GM12878 (cell line): ENCODE results near the gene OGDHL.

ENCODE experiments used
- EP300 ChIP-seq, 2 experiments: fragments of 150-350 bp in 1 of 2; IDR thresholded peaks; 2 replicates each; pipeline ENCODE4 v1.6.1; 2011 to 2012; ENCODE audit warnings: low read depth in 2 of 2, low read length in 2 of 2, borderline replicate concordance in 1 of 2, improper control_type of control experiment in 1 of 2, inconsistent platforms in 1 of 2; ENCODE audit not compliant: control insufficient read depth in 1 of 2
- RELA ChIP-seq: fragments of 450-650 bp; IDR thresholded peaks from 2 replicates; pipeline ENCODE4 v1.8.0; 2014; ENCODE audit warnings: borderline replicate concordance; ENCODE audit not compliant: partially characterized antibody
- ZNF274 ChIP-seq: IDR thresholded peaks from one replicate; pipeline ENCODE4 v1.8.0; 2011; ENCODE audit not compliant: insufficient read length, insufficient read depth
- TF ChIP-seq, protein P1 (sequence below), 3 experiments: IDR thresholded peaks in 2 of 3; conservative IDR thresholded peaks in 1 of 3; 2 replicates each; pipeline ENCODE4 v1.5.1; 2011; ENCODE audit warnings: low read depth in 3 of 3, low read length in 3 of 3, mild to moderate bottlenecking in 3 of 3, control low read depth in 2 of 3, moderate library complexity in 2 of 3, inconsistent platforms in 1 of 3, mixed read lengths in 1 of 3; ENCODE audit not compliant: control insufficient read depth in 2 of 3, insufficient read depth in 1 of 3; ENCODE audit errors: extremely low read depth in 1 of 3

DNA sequence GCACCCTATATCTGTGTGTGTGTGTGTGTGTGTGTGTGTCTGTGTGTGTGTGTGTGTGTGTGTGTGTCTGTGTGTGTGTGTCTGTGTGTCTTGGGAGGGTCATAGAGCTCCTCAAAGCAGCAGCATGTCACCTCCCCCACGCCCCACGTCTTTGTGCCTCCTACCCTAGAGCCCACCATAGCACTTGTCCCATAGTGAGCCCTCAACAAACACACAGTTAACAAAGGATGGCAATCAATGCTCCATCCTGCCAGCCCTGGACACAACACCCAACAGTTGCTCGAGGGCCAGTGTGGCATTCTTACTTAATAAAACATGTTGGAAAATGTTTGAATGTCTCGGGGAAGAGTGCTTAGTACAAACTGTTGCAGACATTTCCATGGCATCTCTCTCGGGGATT, 52.2 kb downstream of the OGDHL start:
- TF ChIP-seq ZNF274 (no peak), EP300 (IDR thresholded peaks at IDR 0.05; ENCODE audit: borderline replicate concordance in 1 of 2, control insufficient read depth in 1 of 2, low read depth in 2 of 2, low read length in 2 of 2) (no peak), RELA (no peak)
- TF ChIP-seq, protein P1, sequence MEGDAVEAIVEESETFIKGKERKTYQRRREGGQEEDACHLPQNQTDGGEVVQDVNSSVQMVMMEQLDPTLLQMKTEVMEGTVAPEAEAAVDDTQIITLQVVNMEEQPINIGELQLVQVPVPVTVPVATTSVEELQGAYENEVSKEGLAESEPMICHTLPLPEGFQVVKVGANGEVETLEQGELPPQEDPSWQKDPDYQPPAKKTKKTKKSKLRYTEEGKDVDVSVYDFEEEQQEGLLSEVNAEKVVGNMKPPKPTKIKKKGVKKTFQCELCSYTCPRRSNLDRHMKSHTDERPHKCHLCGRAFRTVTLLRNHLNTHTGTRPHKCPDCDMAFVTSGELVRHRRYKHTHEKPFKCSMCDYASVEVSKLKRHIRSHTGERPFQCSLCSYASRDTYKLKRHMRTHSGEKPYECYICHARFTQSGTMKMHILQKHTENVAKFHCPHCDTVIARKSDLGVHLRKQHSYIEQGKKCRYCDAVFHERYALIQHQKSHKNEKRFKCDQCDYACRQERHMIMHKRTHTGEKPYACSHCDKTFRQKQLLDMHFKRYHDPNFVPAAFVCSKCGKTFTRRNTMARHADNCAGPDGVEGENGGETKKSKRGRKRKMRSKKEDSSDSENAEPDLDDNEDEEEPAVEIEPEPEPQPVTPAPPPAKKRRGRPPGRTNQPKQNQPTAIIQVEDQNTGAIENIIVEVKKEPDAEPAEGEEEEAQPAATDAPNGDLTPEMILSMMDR (IDR thresholded peaks at IDR 0.05 in 2 of 3, conservative IDR thresholded peaks at IDR 0.05 in 1 of 3; ENCODE audit: control insufficient read depth in 2 of 3, extremely low read depth in 1 of 3, insufficient read depth in 1 of 3, low read depth in 3 of 3, low read length in 3 of 3) = no peak
